SK-N-SH treated with all-trans-retinoic acid at 6 μM for 48 hours (cell line): ENCODE data around the gene EGR1.

ENCODE experiments used
- ARNTL ChIP-seq: fragments of 450-650 bp; formaldehyde crosslinking; IDR thresholded peaks from 2 replicates; pipeline ENCODE4 v1.5.0; 2020; ENCODE audit warnings: low read depth, mild to moderate bottlenecking, moderate library complexity, borderline replicate concordance
- BACH2 ChIP-seq: fragments of 250-450 bp; sonication (Bioruptor Pico); IDR thresholded peaks from 2 replicates; pipeline ENCODE4 v1.9.0; 2021; ENCODE audit warnings: mild to moderate bottlenecking, borderline replicate concordance
- CREB5 ChIP-seq: fragments of 250-450 bp; sonication (Bioruptor Pico); IDR thresholded peaks from 2 replicates; pipeline ENCODE4 v1.5.1; 2020; ENCODE audit warnings: low read depth, mild to moderate bottlenecking, moderate library complexity
- CSDC2 ChIP-seq: fragments of 250-450 bp; sonication (Bioruptor Pico); IDR thresholded peaks from 2 replicates; pipeline ENCODE4 v1.5.0; 2020; ENCODE audit warnings: mild to moderate bottlenecking, moderate library complexity
- ESRRG ChIP-seq: fragments of 250-450 bp; sonication (Bioruptor Pico); IDR thresholded peaks from 2 replicates; pipeline ENCODE4 v1.6.1; 2021; ENCODE audit warnings: mild to moderate bottlenecking
- ISL1 ChIP-seq: fragments of 250-450 bp; sonication (Bioruptor Pico); IDR thresholded peaks from 2 replicates; pipeline ENCODE4 v2.1.2; 2022; ENCODE audit warnings: mild to moderate bottlenecking, moderate library complexity
- OSR1 ChIP-seq: fragments of 250-450 bp; sonication (Bioruptor Pico); IDR thresholded peaks from 2 replicates; pipeline ENCODE4 v1.8.0; 2022; ENCODE audit warnings: moderate library complexity, mild to moderate bottlenecking, inconsistent platforms
- PATZ1 ChIP-seq: fragments of 250-450 bp; sonication (Bioruptor Pico); IDR thresholded peaks from 2 replicates; pipeline ENCODE4 v1.8.0; 2020; ENCODE audit warnings: mild to moderate bottlenecking, moderate library complexity, borderline replicate concordance
- RARB ChIP-seq: fragments of 250-450 bp; sonication (Bioruptor Pico); IDR thresholded peaks from 2 replicates; pipeline ENCODE4 v1.8.0; 2021; ENCODE audit warnings: mild to moderate bottlenecking, moderate library complexity
- SNAI2 ChIP-seq: fragments of 250-450 bp; sonication (Bioruptor Pico); IDR thresholded peaks from 2 replicates; pipeline ENCODE4 v1.5.0; 2020; ENCODE audit warnings: mild to moderate bottlenecking, moderate library complexity
- TCF4 ChIP-seq: fragments of 250-450 bp; sonication (Bioruptor Pico); IDR thresholded peaks from 2 replicates; pipeline ENCODE4 v1.8.0; 2021; ENCODE audit warnings: mild to moderate bottlenecking, moderate library complexity, borderline replicate concordance
- ZFP3 ChIP-seq: fragments of 250-450 bp; sonication (Bioruptor Pico); IDR thresholded peaks from 2 replicates; pipeline ENCODE4 v1.5.0; 2020; ENCODE audit warnings: mild to moderate bottlenecking, moderate library complexity
- ZNF70 ChIP-seq: fragments of 450-650 bp; formaldehyde crosslinking; IDR thresholded peaks from 2 replicates; pipeline ENCODE4 v1.5.0; 2020; ENCODE audit warnings: mild to moderate bottlenecking, moderate library complexity
- ZNF8 ChIP-seq: fragments of 450-650 bp; formaldehyde crosslinking; IDR thresholded peaks from 2 replicates; pipeline ENCODE4 v1.5.0; 2020; ENCODE audit warnings: mild to moderate bottlenecking, moderate library complexity

DNA sequence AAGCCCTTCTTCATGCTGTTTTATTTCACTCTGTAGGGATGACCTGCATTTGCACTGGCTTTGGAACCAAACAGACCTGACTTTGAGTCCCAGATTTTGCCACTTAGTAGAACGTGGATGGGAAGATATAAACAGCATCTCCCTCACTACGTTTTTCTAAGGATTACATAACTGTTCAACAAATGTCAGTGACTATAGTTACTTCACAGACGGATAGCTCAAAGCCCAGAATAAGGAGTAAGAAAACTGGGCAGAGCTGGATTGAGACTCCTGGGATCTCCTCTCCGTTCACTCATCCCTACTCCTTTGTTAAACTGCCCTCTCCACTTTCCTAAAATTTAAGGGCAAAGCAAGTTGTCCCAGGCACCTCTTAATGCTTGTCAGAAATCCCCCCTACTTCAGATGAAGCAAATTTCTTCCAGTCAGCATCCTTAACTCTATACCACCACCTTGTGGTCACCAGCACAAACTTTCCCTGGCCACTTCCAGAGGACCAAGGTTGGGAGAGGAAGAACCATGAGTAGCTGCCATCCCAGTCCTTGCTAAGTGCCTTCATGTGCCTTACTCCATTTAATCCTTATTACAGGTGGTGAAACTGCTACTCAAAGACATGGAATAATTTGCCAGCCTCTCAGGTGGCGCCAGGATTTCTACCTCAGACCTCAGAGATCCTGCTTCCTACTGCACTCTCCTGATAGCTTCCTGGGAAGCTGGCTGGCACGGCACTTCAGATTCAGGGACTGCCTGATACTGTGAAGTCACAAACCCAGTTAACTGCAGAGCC is 38.4 kb downstream of the EGR1 start:
- TF ChIP-seq CREB5 (no peak), TCF4 (CRISPR knock-in tag) (no peak), BACH2 (CRISPR knock-in tag) (no peak), ESRRG (CRISPR knock-in tag) (no peak), CSDC2 (CRISPR knock-in tag) (no peak), ZNF70 (CRISPR knock-in tag) (no peak), PATZ1 (CRISPR knock-in tag) (no peak), SNAI2 (no peak), ARNTL (CRISPR knock-in tag) (no peak), RARB (CRISPR knock-in tag) (no peak), ZFP3 (CRISPR knock-in tag) (no peak), OSR1 (no peak), ISL1 (no peak), ZNF8 (no peak)
